SK-N-SH (cell line): ENCODE data around the gene BTBD10.

Source experiments
- CHD2 ChIP-seq: fragments of 150-350 bp; IDR thresholded peaks from 2 replicates; pipeline ENCODE4 v1.6.1; 2018; ENCODE audit warnings: low read length; ENCODE audit not compliant: partially characterized antibody
- EZH2phosphoT487 ChIP-seq: fragments of 200-600 bp; sonication (generic); IDR thresholded peaks from 2 replicates; pipeline ENCODE4 v1.6.1; 2017; ENCODE audit warnings: low read depth, mixed run types, mild to moderate bottlenecking, antibody characterized with exemption, moderate library complexity, borderline replicate concordance
- MAX ChIP-seq: IDR thresholded peaks from 2 replicates; pipeline ENCODE4 v1.4.0; 2012; ENCODE audit warnings: low read depth
- NFIC ChIP-seq: IDR thresholded peaks from 2 replicates; pipeline ENCODE4 v1.4.0; 2012; ENCODE audit warnings: borderline replicate concordance
- POLR2AphosphoS5 ChIP-seq: IDR thresholded peaks from 2 replicates; pipeline ENCODE4 v1.6.1; 2012; ENCODE audit warnings: low read depth, low read length
- SMC3 ChIP-seq: IDR thresholded peaks from 2 replicates; pipeline ENCODE4 v1.6.1; 2012; ENCODE audit warnings: low read depth, low read length, improper control_type of control experiment
- TAF1 ChIP-seq: IDR thresholded peaks from 2 replicates; pipeline ENCODE4 v1.6.1; 2012; ENCODE audit warnings: low read depth, mild to moderate bottlenecking, low read length, moderate library complexity, borderline replicate concordance
- TF ChIP-seq, protein P1 (sequence below): fragments of 200-600 bp; sonication (generic); IDR thresholded peaks from 2 replicates; pipeline ENCODE4 v1.6.1; 2017; ENCODE audit warnings: antibody characterized with exemption, mild to moderate bottlenecking, moderate library complexity

- TF ChIP-seq NFIC: no peak
- TF ChIP-seq SMC3: no peak
- no peak for TF ChIP-seq EZH2phosphoT487
- TF ChIP-seq, protein P1, sequence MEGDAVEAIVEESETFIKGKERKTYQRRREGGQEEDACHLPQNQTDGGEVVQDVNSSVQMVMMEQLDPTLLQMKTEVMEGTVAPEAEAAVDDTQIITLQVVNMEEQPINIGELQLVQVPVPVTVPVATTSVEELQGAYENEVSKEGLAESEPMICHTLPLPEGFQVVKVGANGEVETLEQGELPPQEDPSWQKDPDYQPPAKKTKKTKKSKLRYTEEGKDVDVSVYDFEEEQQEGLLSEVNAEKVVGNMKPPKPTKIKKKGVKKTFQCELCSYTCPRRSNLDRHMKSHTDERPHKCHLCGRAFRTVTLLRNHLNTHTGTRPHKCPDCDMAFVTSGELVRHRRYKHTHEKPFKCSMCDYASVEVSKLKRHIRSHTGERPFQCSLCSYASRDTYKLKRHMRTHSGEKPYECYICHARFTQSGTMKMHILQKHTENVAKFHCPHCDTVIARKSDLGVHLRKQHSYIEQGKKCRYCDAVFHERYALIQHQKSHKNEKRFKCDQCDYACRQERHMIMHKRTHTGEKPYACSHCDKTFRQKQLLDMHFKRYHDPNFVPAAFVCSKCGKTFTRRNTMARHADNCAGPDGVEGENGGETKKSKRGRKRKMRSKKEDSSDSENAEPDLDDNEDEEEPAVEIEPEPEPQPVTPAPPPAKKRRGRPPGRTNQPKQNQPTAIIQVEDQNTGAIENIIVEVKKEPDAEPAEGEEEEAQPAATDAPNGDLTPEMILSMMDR: no peak
- no peak for TF ChIP-seq CHD2
- no peak for TF ChIP-seq POLR2AphosphoS5
- no peak for TF ChIP-seq MAX
- no peak for TF ChIP-seq TAF1
These were observed 74.3 kb downstream of the BTBD10 start for GRCh38 chr11:13388741-13389140.
